ENCODE results near the gene ECI2.

Gene ECI2

DNA sequence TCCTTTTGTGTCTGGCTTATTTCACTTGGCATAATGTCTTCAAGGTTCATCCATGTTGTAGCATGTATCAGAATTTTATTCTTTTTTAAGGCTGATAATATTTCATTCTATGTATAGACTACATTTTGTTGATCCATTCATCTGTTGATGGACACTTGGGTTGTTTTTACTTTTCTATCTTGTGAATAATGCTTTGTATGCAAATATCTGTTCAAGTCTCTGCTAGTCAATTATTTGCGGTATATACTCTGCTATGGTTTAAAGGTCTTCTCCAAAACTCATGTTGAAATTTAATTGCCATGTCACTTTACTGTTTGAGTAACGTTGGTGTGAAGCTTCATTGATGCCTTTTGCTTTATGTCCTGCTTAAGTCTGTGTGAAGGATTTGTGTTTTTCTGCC, 27.5 kb downstream of the ECI2 start:
- DNase-seq (ENCODE audit: low read depth): no peak
- no peak overlapping the region for H3K4me3 ChIP-seq (ENCODE audit: low read depth, low read length)
- TF ChIP-seq, protein P1, sequence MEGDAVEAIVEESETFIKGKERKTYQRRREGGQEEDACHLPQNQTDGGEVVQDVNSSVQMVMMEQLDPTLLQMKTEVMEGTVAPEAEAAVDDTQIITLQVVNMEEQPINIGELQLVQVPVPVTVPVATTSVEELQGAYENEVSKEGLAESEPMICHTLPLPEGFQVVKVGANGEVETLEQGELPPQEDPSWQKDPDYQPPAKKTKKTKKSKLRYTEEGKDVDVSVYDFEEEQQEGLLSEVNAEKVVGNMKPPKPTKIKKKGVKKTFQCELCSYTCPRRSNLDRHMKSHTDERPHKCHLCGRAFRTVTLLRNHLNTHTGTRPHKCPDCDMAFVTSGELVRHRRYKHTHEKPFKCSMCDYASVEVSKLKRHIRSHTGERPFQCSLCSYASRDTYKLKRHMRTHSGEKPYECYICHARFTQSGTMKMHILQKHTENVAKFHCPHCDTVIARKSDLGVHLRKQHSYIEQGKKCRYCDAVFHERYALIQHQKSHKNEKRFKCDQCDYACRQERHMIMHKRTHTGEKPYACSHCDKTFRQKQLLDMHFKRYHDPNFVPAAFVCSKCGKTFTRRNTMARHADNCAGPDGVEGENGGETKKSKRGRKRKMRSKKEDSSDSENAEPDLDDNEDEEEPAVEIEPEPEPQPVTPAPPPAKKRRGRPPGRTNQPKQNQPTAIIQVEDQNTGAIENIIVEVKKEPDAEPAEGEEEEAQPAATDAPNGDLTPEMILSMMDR (IDR thresholded peaks at IDR 0.05; ENCODE audit: low read depth, low read length, missing control alignments): no peak

DNA sequence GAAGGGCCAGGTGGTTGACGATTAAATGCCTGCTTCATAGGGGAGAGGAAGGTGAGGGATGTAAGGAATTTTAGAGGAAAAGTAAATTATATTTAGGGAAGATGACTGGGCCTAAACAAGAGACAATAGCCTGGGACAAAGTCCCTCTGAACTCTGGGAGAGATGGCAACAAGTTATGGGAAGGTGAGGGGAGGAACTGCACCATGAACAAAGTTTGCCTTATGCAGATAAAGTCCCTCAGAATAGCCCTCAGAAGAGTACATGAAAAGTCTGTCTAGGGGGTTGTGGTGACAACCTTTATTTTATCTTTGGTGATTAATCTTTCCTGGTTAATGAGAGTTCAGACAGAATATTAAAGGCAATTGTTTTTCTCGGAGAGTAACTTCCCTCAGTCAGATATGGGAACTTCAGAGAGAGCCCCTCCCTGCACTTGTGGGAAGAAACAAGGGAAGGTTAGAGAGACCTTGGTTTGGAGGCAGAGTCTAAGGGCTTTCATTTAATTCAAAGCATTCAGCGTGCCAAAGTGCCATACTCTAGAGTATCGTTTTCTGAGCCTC, 29.3 kb downstream of the ECI2 start:
- H3K4me3 ChIP-seq (ENCODE audit: low read depth, low read length): no peak overlapping the region
- DNase-seq (ENCODE audit: low read depth): no peak
- TF ChIP-seq, protein P1 (IDR thresholded peaks at IDR 0.05; ENCODE audit: low read depth, low read length, missing control alignments): no peak

DNA sequence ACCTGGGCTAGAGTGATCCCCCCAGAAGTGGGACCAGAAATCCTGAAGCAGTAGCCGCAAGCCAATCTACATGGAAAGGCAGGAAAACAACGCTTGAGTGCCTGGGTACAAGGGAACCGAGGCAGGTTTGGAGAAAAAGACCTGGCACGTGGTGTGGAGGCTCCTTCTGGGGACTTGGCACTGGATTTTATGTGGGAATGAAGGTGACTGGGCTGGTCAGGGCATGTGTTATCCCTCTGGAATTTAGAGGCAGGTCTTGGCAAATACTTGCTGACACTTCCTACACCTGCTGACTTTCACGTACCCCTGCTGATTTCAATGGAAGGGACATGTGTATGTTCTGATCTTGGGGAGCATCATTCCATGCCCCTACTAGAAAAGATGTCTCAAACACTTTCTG, 31.4 kb downstream of the ECI2 start:
- DNase-seq (ENCODE audit: low read depth): no peak
- H3K4me3 ChIP-seq (ENCODE audit: low read depth, low read length): no peak overlapping the region
- TF ChIP-seq, protein P1 (IDR thresholded peaks at IDR 0.05; ENCODE audit: low read depth, low read length, missing control alignments): no peak

DNA sequence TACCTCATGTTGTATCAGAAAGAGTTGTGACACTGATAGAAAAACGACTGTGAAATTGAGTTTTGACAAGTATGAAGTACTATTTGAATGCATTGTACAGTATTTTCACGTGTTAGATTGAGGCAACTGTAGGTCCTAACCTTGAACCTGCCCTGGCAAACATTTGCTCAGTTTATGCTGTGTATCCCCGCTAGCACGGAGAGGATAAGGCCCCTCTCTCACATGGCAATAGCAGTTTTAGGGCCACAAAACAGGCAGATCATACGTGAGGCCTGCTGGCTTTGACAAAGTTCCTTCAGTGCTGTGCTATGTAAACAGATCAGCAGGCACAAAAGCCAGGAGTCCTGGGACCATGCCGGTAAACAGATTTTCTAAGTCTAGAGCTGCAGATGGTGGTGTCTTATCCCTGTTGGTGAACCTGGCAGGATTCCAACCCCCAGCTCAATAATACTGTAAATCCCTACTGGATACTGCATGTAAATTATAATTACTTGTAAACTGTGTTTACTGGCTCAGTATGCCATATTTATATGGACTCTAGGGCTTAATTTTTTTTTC, 32.6 kb downstream of the ECI2 start:
- TF ChIP-seq, protein P1 (IDR thresholded peaks at IDR 0.05; ENCODE audit: low read depth, low read length, missing control alignments): no peak
- DNase-seq (ENCODE audit: low read depth): no peak
- H3K4me3 ChIP-seq (ENCODE audit: low read depth, low read length): no peak overlapping the region

DNA sequence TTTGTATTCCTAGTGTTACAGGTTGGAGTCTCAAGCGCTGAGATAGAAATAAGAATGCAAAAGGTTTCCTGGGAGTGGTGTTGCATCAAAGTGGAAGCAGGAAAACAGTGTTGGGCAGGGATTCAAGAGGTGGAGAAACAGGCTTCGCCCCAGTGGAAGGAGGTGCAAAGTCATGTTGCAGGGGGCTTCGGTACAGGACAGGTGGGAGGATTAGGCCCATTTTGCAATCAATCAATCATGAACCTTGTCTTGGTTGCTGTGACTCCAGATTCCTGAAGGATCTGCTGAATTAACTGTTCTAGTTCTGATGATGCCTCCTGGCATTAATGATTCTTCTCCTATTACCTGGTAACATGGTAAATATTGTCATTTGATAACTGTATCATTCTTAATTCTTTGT, 34.1 kb downstream of the ECI2 start:
- TF ChIP-seq, protein P1 (IDR thresholded peaks at IDR 0.05; ENCODE audit: low read depth, low read length, missing control alignments): no peak
- DNase-seq (ENCODE audit: low read depth): no peak
- H3K4me3 ChIP-seq (ENCODE audit: low read depth, low read length): no peak overlapping the region

DNA sequence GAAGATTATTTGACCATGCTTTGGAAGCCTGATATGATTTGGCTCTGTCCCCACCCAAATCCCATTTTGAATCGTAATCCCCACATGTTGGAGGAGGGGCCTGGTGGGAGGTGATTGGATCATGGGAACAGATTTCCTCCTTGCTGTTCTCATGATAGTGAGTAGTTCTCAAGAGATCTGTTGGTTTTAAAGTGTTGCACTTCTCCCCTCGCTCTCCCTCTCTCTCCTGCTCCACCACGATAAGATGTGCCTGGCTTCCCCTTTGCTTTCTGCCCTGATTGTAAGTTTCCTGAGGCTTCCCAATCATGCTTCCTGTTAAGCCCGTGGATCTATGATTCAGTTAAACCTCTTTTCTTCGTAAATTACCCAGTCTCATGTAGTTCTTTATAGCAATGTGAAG, 34.7 kb downstream of the ECI2 start:
- no peak for DNase-seq (ENCODE audit: low read depth)
- TF ChIP-seq, protein P1 (IDR thresholded peaks at IDR 0.05; ENCODE audit: low read depth, low read length, missing control alignments): no peak
- H3K4me3 ChIP-seq (ENCODE audit: low read depth, low read length): no peak overlapping the region

DNA sequence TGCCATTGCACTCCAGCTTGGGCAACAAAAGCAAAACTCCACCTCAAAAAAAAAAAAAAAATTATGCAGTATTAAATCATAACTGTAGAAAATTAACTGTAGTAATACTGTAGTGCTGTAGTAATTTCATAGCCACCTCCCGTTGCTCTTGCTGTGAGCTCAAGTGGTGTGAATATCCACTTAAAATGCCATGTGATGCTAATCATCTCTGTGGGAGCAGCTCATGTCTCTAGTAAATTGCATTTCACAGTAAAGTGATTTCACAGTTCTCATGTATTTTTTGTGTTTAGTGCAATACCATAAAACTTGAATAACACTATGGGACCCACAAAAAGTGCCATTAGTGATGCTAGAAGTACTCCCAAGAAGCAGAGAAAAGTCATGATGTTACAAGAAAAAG, 42.1 kb downstream of the ECI2 start:
- DNase-seq (ENCODE audit: low read depth): no peak
- TF ChIP-seq, protein P1 (IDR thresholded peaks at IDR 0.05; ENCODE audit: low read depth, low read length, missing control alignments): no peak
- no peak overlapping the region for H3K4me3 ChIP-seq (ENCODE audit: low read depth, low read length)
